ENCODE measurements around the gene KIAA0319L.
A peak's percentile ranks its signal among the peaks of the same experiment; 100 is the strongest.
"Not testable (repeated sequence)": the region's sequence is repeated elsewhere in the genome, so short reads cannot be mapped to it uniquely, and the experiment has no call there.

KIAA0319L gene

GRCh38 chr1:35580949-35581388 lies 23.8 kb upstream of the KIAA0319L start:
- no peak for DNase-seq

- DNase-seq: peak; percentile 43
These were observed 20.1 kb upstream of the KIAA0319L start for GRCh38 chr1:35577071-35577998.

GRCh38 chr1:35576766-35577070 lies 19.5 kb upstream of the KIAA0319L start:
- DNase-seq: not testable (repeated sequence)

- no peak for DNase-seq
These were observed 19.0 kb upstream of the KIAA0319L start for GRCh38 chr1:35576061-35576765.

- DNase-seq: no peak
These were observed 18.3 kb upstream of the KIAA0319L start for GRCh38 chr1:35575416-35575958.

- no peak for DNase-seq
These were observed 17.6 kb upstream of the KIAA0319L start for GRCh38 chr1:35574655-35575415.

- no peak for DNase-seq
These were observed 17.0 kb upstream of the KIAA0319L start for GRCh38 chr1:35574125-35574654.

GRCh38 chr1:35573198-35574124 lies 16.3 kb upstream of the KIAA0319L start, which contains the start of gene TFAP2E:
Gene TFAP2E (plus strand): TSS chr1:35573314. CDS start chr1:35573578, 264 bp downstream.
- no peak for DNase-seq

- no peak for DNase-seq
These were observed 15.1 kb upstream of the KIAA0319L start for GRCh38 chr1:35572296-35572695.

GRCh38 chr1:35571263-35571662 lies 14.1 kb upstream of the KIAA0319L start:
- DNase-seq: no peak

GRCh38 chr1:35570589-35571137 lies 13.5 kb upstream of the KIAA0319L start:
- no peak for DNase-seq

GRCh38 chr1:35569936-35570335 lies 12.7 kb upstream of the KIAA0319L start:
- no peak for DNase-seq

GRCh38 chr1:35568975-35569395 lies 11.8 kb upstream of the KIAA0319L start:
- DNase-seq: peak; percentile 60

GRCh38 chr1:35567947-35568558 lies 10.8 kb upstream of the KIAA0319L start:
- no peak for DNase-seq

GRCh38 chr1:35565742-35566133 lies 8.5 kb upstream of the KIAA0319L start:
- DNase-seq: no peak

GRCh38 chr1:35564884-35565741 lies 7.9 kb upstream of the KIAA0319L start:
- no peak for DNase-seq

GRCh38 chr1:35564037-35564883 lies 7.1 kb upstream of the KIAA0319L start:
- peak; percentile 82 for DNase-seq

GRCh38 chr1:35563166-35563565 lies 6.0 kb upstream of the KIAA0319L start:
- no peak for DNase-seq

Data from activated CD4-positive, alpha-beta T cell treated with anti-CD3 and anti-CD28 coated beads, Interleukin-2, amount 50 U/mL, for 1 hour (primary cell).